BE2C (cell line): ENCODE measurements around the gene WDR76.
"Not testable (repeated sequence)": the region's sequence is repeated elsewhere in the genome, so short reads cannot be mapped to it uniquely, and the experiment has no call there.

Experiments used
- DNase-seq: peaks from one replicate; pipeline ENCODE4 v3.0.0-alpha.2; 2020
- H3K27me3 ChIP-seq: fragments of 250-450 bp; sonication (Bioruptor Pico); 2 replicates; pipeline ENCODE4 v1.5.1; 2020; ENCODE audit warnings: mild to moderate bottlenecking
- H3K36me3 ChIP-seq: fragments of 250-450 bp; sonication (Bioruptor Pico); 2 replicates; pipeline ENCODE4 v1.5.1; 2020; ENCODE audit warnings: mild to moderate bottlenecking
- H3K4me1 ChIP-seq: fragments of 250-450 bp; sonication (Bioruptor Pico); 2 replicates; pipeline ENCODE4 v1.5.1; 2020
- H3K4me3 ChIP-seq: 2 replicates; pipeline ENCODE4 v1.5.1; 2011; ENCODE audit warnings: low read depth, low read length
- H3K9me3 ChIP-seq: fragments of 250-450 bp; sonication (Bioruptor Pico); 2 replicates; pipeline ENCODE4 v1.5.1; 2020
- CTCF ChIP-seq: IDR thresholded peaks from 2 replicates; pipeline ENCODE4 v1.5.1; 2012; ENCODE audit warnings: mild to moderate bottlenecking, low read depth, low read length

Gene WDR76

GRCh38 chr15:43821505-43821904 is 5.3 kb upstream of the WDR76 start:
- no peak for TF ChIP-seq CTCF
- DNase-seq: no peak
- H3K4me1 ChIP-seq: no peaks in the 10 kb centered on the region
- H3K27me3 ChIP-seq: no peaks in the 10 kb centered on the region
- no peak overlapping the region for H3K4me3 ChIP-seq
- H3K36me3 ChIP-seq: peaks cover 10% of the 10 kb centered on the region
- H3K9me3 ChIP-seq: no peaks in the 10 kb centered on the region

GRCh38 chr15:43824302-43825246 is 2.2 kb upstream of the WDR76 start, which contains the start of gene MFAP1:
MFAP1 (minus strand) TSS chr15:43824690; CDS start chr15:43824569, 121 bp downstream.
- no peaks in the 10 kb centered on the region; the same call in 1 of the 2 replicates for H3K4me1 ChIP-seq
- no peak for TF ChIP-seq CTCF

GRCh38 chr15:43825305-43825704 is 1.5 kb upstream of the WDR76 start:
- not testable (repeated sequence) for DNase-seq, H3K27me3 ChIP-seq, H3K9me3 ChIP-seq, H3K4me3 ChIP-seq, H3K36me3 ChIP-seq, H3K4me1 ChIP-seq

More at GRCh38 chr15:43824302-43825246, 2.2 kb upstream of the WDR76 start, which contains the start of gene MFAP1:
- H3K36me3 ChIP-seq: peaks cover 5% of the 10 kb centered on the region; the same call in 1 of the 2 replicates
- peak within 1 kb of the TSS; percentile 89 for H3K4me3 ChIP-seq
- no peaks in the 10 kb centered on the region for H3K27me3 ChIP-seq
- DNase-seq: peak; percentile 92
- no peaks in the 10 kb centered on the region for H3K9me3 ChIP-seq

- H3K9me3 ChIP-seq: no peaks in the 10 kb centered on the region
- no peaks in the 10 kb centered on the region for H3K36me3 ChIP-seq
- H3K4me1 ChIP-seq: no peaks in the 10 kb centered on the region; the same call in 1 of the 2 replicates
- peak overlapping the region; percentile 77 for H3K4me3 ChIP-seq
- no peak for DNase-seq
- H3K27me3 ChIP-seq: no peaks in the 10 kb centered on the region
- TF ChIP-seq CTCF: no peak
These were observed 734 bp upstream of the WDR76 start for GRCh38 chr15:43826029-43826507.

GRCh38 chr15:43828061-43828657 is 1.4 kb downstream of the WDR76 start:
- H3K9me3 ChIP-seq: no peaks in the 10 kb centered on the region
- no peaks in the 10 kb centered on the region for H3K36me3 ChIP-seq
- no peak for TF ChIP-seq CTCF
- H3K4me1 ChIP-seq: no peaks in the 10 kb centered on the region; the same call in 1 of the 2 replicates
- peak overlapping the region; percentile 77 for H3K4me3 ChIP-seq
- DNase-seq: no peak
- H3K27me3 ChIP-seq: no peaks in the 10 kb centered on the region

GRCh38 chr15:43829951-43830540 is 3.2 kb downstream of the WDR76 start:
- not testable (repeated sequence) for DNase-seq, H3K27me3 ChIP-seq, H3K4me1 ChIP-seq, H3K9me3 ChIP-seq, H3K36me3 ChIP-seq, H3K4me3 ChIP-seq

- H3K36me3 ChIP-seq, H3K4me1 ChIP-seq, H3K4me3 ChIP-seq, H3K9me3 ChIP-seq, H3K27me3 ChIP-seq, DNase-seq: not testable (repeated sequence)
These were observed 4.0 kb downstream of the WDR76 start for GRCh38 chr15:43830691-43831275.

GRCh38 chr15:43831519-43832052 is 4.8 kb downstream of the WDR76 start:
- not testable (repeated sequence) for H3K4me1 ChIP-seq, DNase-seq, H3K27me3 ChIP-seq, H3K4me3 ChIP-seq, H3K9me3 ChIP-seq
- peaks cover 15% of the 10 kb centered on the region; the same call in 1 of the 2 replicates for H3K36me3 ChIP-seq

- not testable (repeated sequence) for H3K4me3 ChIP-seq, H3K9me3 ChIP-seq, DNase-seq, H3K4me1 ChIP-seq, H3K27me3 ChIP-seq
- H3K36me3 ChIP-seq: peaks cover 19% of the 10 kb centered on the region
These were observed 5.7 kb downstream of the WDR76 start for GRCh38 chr15:43832485-43832884.
